Ovary (tissue), 9 donors: ENCODE measurements around the gene CRACR2A. TPM values are rescaled to one million over a fixed set of nuclear protein-coding genes. Genes with fewer than 3 reads are reported as not detected.

Experiments used
- DNase-seq, 5 donors: peaks; one replicate each; pipeline ENCODE4 v3.0.0-alpha.2; 2019 to 2020
- H3K27ac ChIP-seq, 2 donors: fragments of 200-600 bp; one replicate each; pipeline versions ENCODE4 v1.5.1 to v1.8.0; 2019 to 2022
- H3K27me3 ChIP-seq: fragments of 200-600 bp; one replicate; pipeline ENCODE4 v1.8.0; 2022
- H3K36me3 ChIP-seq: fragments of 200-600 bp; sonication (generic); one replicate; pipeline ENCODE4 v1.5.1; 2019
- H3K4me1 ChIP-seq: one replicate; pipeline ENCODE4 v1.8.1; 2013; ENCODE audit warnings: mild to moderate bottlenecking, moderate library complexity; ENCODE audit not compliant: insufficient read depth
- H3K4me3 ChIP-seq: fragments of 200-600 bp; sonication (generic); one replicate; pipeline ENCODE4 v1.5.1; 2017
- H3K9me3 ChIP-seq, 2 donors: fragments of 200-600 bp in 1 of 2; sonication (generic) in 1 of 2; one replicate each; pipeline versions ENCODE4 v1.5.1 to v1.8.1; 2013 to 2019; ENCODE audit warnings: mild to moderate bottlenecking in 1 of 2, moderate library complexity in 1 of 2
- CTCF ChIP-seq, 3 donors: fragments of 450-650 bp in 2 of 3; fragments of 200-600 bp in 1 of 3; IDR thresholded peaks; one replicate each; pipeline versions ENCODE4 v1.5.1 to v1.8.0; 2016 to 2022; ENCODE audit warnings: antibody characterized with exemption in 3 of 3, mild to moderate bottlenecking in 1 of 3
- EP300 ChIP-seq: sonication (generic); formaldehyde crosslinking; IDR thresholded peaks from one replicate; pipeline ENCODE4 v1.6.1; 2017; ENCODE audit warnings: antibody characterized with exemption
- POLR2A ChIP-seq: fragments of 450-650 bp; IDR thresholded peaks from one replicate; pipeline ENCODE4 v1.6.1; 2017; ENCODE audit warnings: antibody characterized with exemption, mild to moderate bottlenecking, moderate library complexity
- WGBS, 3 donors: extraction: QIAGEN DNeasy Blood & Tissue Kit in 1 of 3; methylation state at CpG; one replicate each; pipeline versions ENCODE4 v1.1.5 to v1.1.7; 2013 to 2017; 5-methylcytosine and 5-hydroxymethylcytosine counted together
- intact Hi-C, 4 donors: fragments of 100-400 bp; cut with DNase I; formaldehyde crosslinking; loops; one replicate each; pipeline versions ENCODE4 v1.11.0 to v1.15.1; 2022 to 2023
- polyA plus RNA-seq, 2 donors: library from polyadenylated mRNA; stranded (reverse); fragments of 200-250 nt in 1 of 2; fragments of 350-450 nt in 1 of 2; fragmentation: Illumina TruSeq in 1 of 2; extraction: RNeasy Lipid Tissue Mini Kit (QIAGEN cat#74804) in 1 of 2; gene quantifications; one replicate each; pipeline ENCODE4 v1.2.3, GENCODE V29; 2013 to 2014
- total RNA-seq, 7 donors: library from RNA; depleted of rRNA in 2 of 7; stranded (reverse); fragments of >200 nt in 2 of 7; fragmentation: NEBNext Ultra II Directional in 3 of 7; extraction: Animal tissue kit (Norgen Biotek cat#: 25700) in 3 of 7; gene quantifications; one replicate each; pipeline versions ENCODE4 v1.1.0 to v1.2.4, GENCODE V29; 2016 to 2023
- donor health status: DM: no; HTN: no; CAD: no; lungs with moderate emphysema.
- donor health status: DM: no; HTN: no; CAD: no.
- donor health status: Bipolar disorder and iron deficiency.
- donor health status: DM: yes; HTN: yes; CAD: no.
- donor health status: DM: no; HTN: no; CAD: no.
- donor health status: DM: yes; HTN: yes; CAD: no.

The CRACR2A gene
- total and polyA plus RNA-seq, 9 donors: 1.8 to 7.7 (median 4.4) TPM

- WGBS, 3 donors: 88 to 91% (median 90%) methylated on average over 4 of the region's 4 CpGs
- DNase-seq: no peak
- H3K27me3 ChIP-seq: no peaks in the 10 kb centered on the region
- intact Hi-C loops: no loop called here
- no peaks in the 10 kb centered on the region for H3K36me3 ChIP-seq
- H3K27ac ChIP-seq: no peak overlapping the region
- no peak for TF ChIP-seq CTCF (IDR thresholded peaks at IDR 0.05)
- TF ChIP-seq EP300: no peak
- TF ChIP-seq POLR2A: no peak
- no peak overlapping the region for H3K4me3 ChIP-seq
- H3K4me1 ChIP-seq: peaks cover 4% of the 10 kb centered on the region
- H3K9me3 ChIP-seq: no peaks in the 10 kb centered on the region
Measured at GRCh38 chr12:3624273-3624672, 128.6 kb downstream of the CRACR2A start.

- no peak for DNase-seq
Measured at GRCh38 chr12:3622822-3623690, 129.9 kb downstream of the CRACR2A start.

GRCh38 chr12:3622021-3622821 lies 130.7 kb downstream of the CRACR2A start:
- H3K4me3 ChIP-seq: no peak overlapping the region
- no peaks in the 10 kb centered on the region for H3K9me3 ChIP-seq
- no peak for DNase-seq
- intact Hi-C loops: no loop called here
- H3K27me3 ChIP-seq: no peaks in the 10 kb centered on the region
- H3K27ac ChIP-seq: no peak overlapping the region
- no peaks in the 10 kb centered on the region for H3K36me3 ChIP-seq
- WGBS, 3 donors: 28 to 45% (median 34%) methylated on average over 2 of the region's 2 CpGs
- TF ChIP-seq POLR2A (no peak), EP300 (no peak), CTCF (IDR thresholded peaks at IDR 0.05) (no peak)
- H3K4me1 ChIP-seq: peaks cover 4% of the 10 kb centered on the region

More at GRCh38 chr12:3622822-3623690, 129.9 kb downstream of the CRACR2A start:
- Histone ChIP-seq H3K4me1 (peaks cover 4% of the 10 kb centered on the region), H3K9me3 (no peaks in the 10 kb centered on the region), H3K27me3 (no peaks in the 10 kb centered on the region), H3K27ac (no peak overlapping the region), H3K4me3 (no peak overlapping the region), H3K36me3 (no peaks in the 10 kb centered on the region)
- TF ChIP-seq POLR2A (no peak), EP300 (no peak), CTCF (IDR thresholded peaks at IDR 0.05) (no peak)
- intact Hi-C loops: no loop called here
- WGBS, 3 donors: 76 to 82% (median 78%) methylated on average over 18 of the region's 18 CpGs

- no peak for DNase-seq
- Histone ChIP-seq H3K9me3 (no peaks in the 10 kb centered on the region), H3K36me3 (no peaks in the 10 kb centered on the region), H3K27me3 (no peaks in the 10 kb centered on the region), H3K4me1 (peaks cover 4% of the 10 kb centered on the region), H3K27ac (no peak overlapping the region), H3K4me3 (no peak overlapping the region)
- intact Hi-C loops: no loop called here
- no peak for TF ChIP-seq POLR2A
- TF ChIP-seq EP300: no peak
- no peak for TF ChIP-seq CTCF (IDR thresholded peaks at IDR 0.05)
- WGBS, 3 donors: 88 to 89% (median 89%) methylated on average over 7 of the region's 7 CpGs
Measured at GRCh38 chr12:3620856-3621255, 132.1 kb downstream of the CRACR2A start.
